ENCODE data around the gene ADSS1. TPM values are rescaled to one million over a fixed set of nuclear protein-coding genes. Genes with fewer than 3 reads are reported as not detected.

Gene ADSS1
- total and polyA plus RNA-seq, 8 donors = 3.5 to 6.8 (median 5.5) TPM

- Histone ChIP-seq H3K27ac (peak overlapping the region; percentile 45 to 77 (median 62)), H3K4me3 (peak overlapping the region; percentile 22 to 59 (median 39)), H3K4me1 (peaks cover 16 to 33% (median 26%) of the 10 kb centered on the region in 3 donors), H3K9me3 (no peaks in the 10 kb centered on the region), H3K27me3 (no peaks in the 10 kb centered on the region), H3K36me3 (no peaks in the 10 kb centered on the region)
- intact Hi-C loops (cut with DNase I) = no loop called here
- FAIRE-seq = no peak
- WGBS, 2 donors = 8% methylated on average over 41 to 43 of the region's 43 CpGs
- peak in 5 of 6 donors; percentile 61 to 79 (median 62) for DNase-seq
- ATAC-seq = peak; percentile 26 to 66 (median 63)
- TF ChIP-seq CTCF (IDR thresholded peaks at IDR 0.05) = no peak
Observed at GRCh38 chr14:104677512-104678332, 46.3 kb upstream of the ADSS1 start.

GRCh38 chr14:104678346-104678745, 45.7 kb upstream of the ADSS1 start:
- TF ChIP-seq CTCF (IDR thresholded peaks at IDR 0.05) = no peak
- intact Hi-C loops (cut with DNase I) = no loop called here
- ATAC-seq = no peak
- peak in 2 of 6 donors; percentile 42 to 66 for DNase-seq
- no peaks in the 10 kb centered on the region for H3K9me3 ChIP-seq
- peaks cover 16 to 33% (median 26%) of the 10 kb centered on the region in 3 donors for H3K4me1 ChIP-seq
- peak overlapping the region in 3 of 4 donors; percentile 22 to 59 (median 50) for H3K4me3 ChIP-seq
- H3K27ac ChIP-seq = peak overlapping the region in 3 of 4 donors; percentile 55 to 77 (median 70)
- no peaks in the 10 kb centered on the region for H3K27me3 ChIP-seq
- H3K36me3 ChIP-seq = no peaks in the 10 kb centered on the region
- FAIRE-seq = no peak
- 72 to 84% methylated on average over 11 to 13 of the region's 13 CpGs for WGBS, 2 donors

GRCh38 chr14:104678901-104679705, 44.9 kb upstream of the ADSS1 start:
- ATAC-seq (no peak), DNase-seq (peak in 3 of 6 donors; percentile 23 to 78 (median 35)), FAIRE-seq (no peak)
- no peak for TF ChIP-seq CTCF (IDR thresholded peaks at IDR 0.05)
- Histone ChIP-seq H3K27me3 (no peaks in the 10 kb centered on the region), H3K4me1 (peaks cover 16 to 33% (median 26%) of the 10 kb centered on the region in 3 donors), H3K9me3 (no peaks in the 10 kb centered on the region), H3K27ac (no peak overlapping the region), H3K36me3 (no peaks in the 10 kb centered on the region), H3K4me3 (no peak overlapping the region)
- WGBS, 2 donors = 91 to 95% methylated on average over 18 of the region's 18 CpGs
- intact Hi-C loops (cut with DNase I) = no loop called here

GRCh38 chr14:104680056-104680805, 43.8 kb upstream of the ADSS1 start:
- Histone ChIP-seq H3K4me3 (no peak overlapping the region), H3K4me1 (peaks cover 16 to 33% (median 26%) of the 10 kb centered on the region in 3 donors), H3K36me3 (no peaks in the 10 kb centered on the region), H3K27me3 (no peaks in the 10 kb centered on the region), H3K27ac (peak overlapping the region; percentile 59 to 89 (median 84)), H3K9me3 (no peaks in the 10 kb centered on the region)
- TF ChIP-seq CTCF (IDR thresholded peaks at IDR 0.05) = no peak
- intact Hi-C loops (cut with DNase I) = no loop called here
- DNase-seq = peak in 5 of 6 donors; percentile 51 to 80 (median 61)
- no peak for FAIRE-seq
- WGBS, 2 donors = 79% methylated on average over 21 of the region's 21 CpGs
- peak; percentile 34 to 64 (median 46) for ATAC-seq
